Measurements from ENCODE around the gene SHANK1.
A peak's percentile ranks its signal among the peaks of the same experiment; 100 is the strongest.

The SHANK1 gene

GRCh38 chr19:50728084-50728737 lies 8.6 kb upstream of the SHANK1 start:
- DNase-seq = peak; percentile 62 to 80

GRCh38 chr19:50725911-50726230 lies 6.3 kb upstream of the SHANK1 start:
- no peak for DNase-seq

GRCh38 chr19:50725218-50725910 lies 5.8 kb upstream of the SHANK1 start:
- no peak for DNase-seq

GRCh38 chr19:50724522-50725217 lies 5.1 kb upstream of the SHANK1 start:
- peak; percentile 98 to 99 for DNase-seq

- no peak for DNase-seq
Measured at GRCh38 chr19:50723735-50724521, 4.3 kb upstream of the SHANK1 start.

GRCh38 chr19:50723069-50723468 lies 3.5 kb upstream of the SHANK1 start, which contains the start of gene CLEC11A:
TSS of gene CLEC11A (plus strand) at chr19:50723364. CDS start at chr19:50723526, 162 bp downstream.
- DNase-seq = peak; percentile 46 to 53

GRCh38 chr19:50722201-50723013 lies 2.8 kb upstream of the SHANK1 start:
- DNase-seq = no peak

GRCh38 chr19:50721441-50722137 lies 2.0 kb upstream of the SHANK1 start:
- DNase-seq = no peak

GRCh38 chr19:50720921-50721381 lies 1.3 kb upstream of the SHANK1 start:
- peak; percentile 36 to 68 for DNase-seq

- DNase-seq = no peak
Measured at GRCh38 chr19:50720181-50720920, 749 bp upstream of the SHANK1 start.

GRCh38 chr19:50719119-50719435 lies 525 bp downstream of the SHANK1 start:
- DNase-seq = no peak

- no peak for DNase-seq
Measured at GRCh38 chr19:50718255-50719118, 1.1 kb downstream of the SHANK1 start.

GRCh38 chr19:50717891-50718254 lies 1.7 kb downstream of the SHANK1 start:
- no peak for DNase-seq

- no peak for DNase-seq
Measured at GRCh38 chr19:50717026-50717723, 2.4 kb downstream of the SHANK1 start.

- DNase-seq = no peak
Measured at GRCh38 chr19:50716178-50717025, 3.2 kb downstream of the SHANK1 start.

GRCh38 chr19:50713556-50714236 lies 5.9 kb downstream of the SHANK1 start:
- no peak for DNase-seq

GRCh38 chr19:50712833-50713232 lies 6.8 kb downstream of the SHANK1 start:
- no peak for DNase-seq

GRCh38 chr19:50711805-50712204 lies 7.8 kb downstream of the SHANK1 start:
- no peak for DNase-seq

Data from inflammatory macrophage (primary cell).